T-helper 1 cell treated with Interleukin-12 subunit alpha and Interleukin-12 subunit beta and Interleukin-4 antibody, amounts not matched to agents 30 ng/mL and 1 ng/mL, for 36 hours (primary cell): ENCODE results near the gene HIGD2B. TPM values are rescaled to one million over a fixed set of nuclear protein-coding genes. Genes with fewer than 3 reads are reported as not detected.
"Not testable (repeated sequence)": the region's sequence is repeated elsewhere in the genome, so short reads cannot be mapped to it uniquely, and the experiment has no call there.

Experiments used
- intact Hi-C: fragments of 100-400 bp; cut with micrococcal nuclease; formaldehyde crosslinking; loops from one replicate; pipeline ENCODE4 v1.15.1; 2024
- total RNA-seq: library from RNA; stranded (reverse); gene quantifications from 2 replicates; pipeline ENCODE4 v1.2.3, GENCODE V29; 2022

The HIGD2B gene
- total RNA-seq = 0.20 TPM in 2 replicates

GRCh38 chr15:72685925-72686794 lies at the start of gene HIGD2B, which contains the start of gene BBS4:
Gene HIGD2B, minus strand, starts transcription at chr15:72686182. Its CDS starts 9,808 bp downstream, at chr15:72676374.
Gene BBS4, plus strand, starts transcription at chr15:72686207. Its CDS starts 21 bp downstream, at chr15:72686228.
- intact Hi-C loops = loop anchor here (1.0 to 5.0 kb wide), 11 partner anchors 55 to 946 kb away; partner anchors contain the start of genes ADPGK, CELF6, NPTN and PARP6

GRCh38 chr15:72735111-72735510 lies 49.1 kb upstream of the HIGD2B start:
- intact Hi-C loops = no loop called here

GRCh38 chr15:72733941-72734738 lies 48.2 kb upstream of the HIGD2B start:
- intact Hi-C loops = no loop called here

GRCh38 chr15:72732516-72732915 lies 46.5 kb upstream of the HIGD2B start:
- intact Hi-C loops = no loop called here

GRCh38 chr15:72732086-72732485 lies 46.1 kb upstream of the HIGD2B start:
- intact Hi-C loops = no loop called here

GRCh38 chr15:72728821-72729220 lies 42.8 kb upstream of the HIGD2B start:
- intact Hi-C loops = loop anchor here (10.0 kb wide), 1 partner anchor 976 kb away; no protein-coding TSS in a partner anchor

GRCh38 chr15:72728249-72728648 lies 42.3 kb upstream of the HIGD2B start:
- intact Hi-C loops = loop anchor here (10.0 kb wide), 1 partner anchor 977 kb away; no protein-coding TSS in a partner anchor

GRCh38 chr15:72727154-72727553 lies 41.2 kb upstream of the HIGD2B start:
- intact Hi-C loops = loop anchor here (10.0 kb wide), 1 partner anchor 978 kb away; no protein-coding TSS in a partner anchor

- intact Hi-C loops = loop anchor here (10.0 kb wide), 1 partner anchor 979 kb away; no protein-coding TSS in a partner anchor
These were observed 39.9 kb upstream of the HIGD2B start for GRCh38 chr15:72725851-72726250.

- intact Hi-C loops = loop anchor here (10.0 kb wide), 1 partner anchor 979 kb away; no protein-coding TSS in a partner anchor
These were observed 39.5 kb upstream of the HIGD2B start for GRCh38 chr15:72725446-72725845.

GRCh38 chr15:72724028-72724427 lies 38.0 kb upstream of the HIGD2B start:
- intact Hi-C loops = loop anchor here (5.0 to 10.0 kb wide), 3 partner anchors 163 to 981 kb away; no protein-coding TSS in a partner anchor

GRCh38 chr15:72722071-72722696 lies 36.2 kb upstream of the HIGD2B start:
- intact Hi-C loops = loop anchor here (1.0 to 10.0 kb wide), 12 partner anchors 19 to 983 kb away; partner anchors contain the start of gene ADPGK

- intact Hi-C loops = not testable (repeated sequence)
These were observed 22.7 kb upstream of the HIGD2B start for GRCh38 chr15:72708551-72709303.

GRCh38 chr15:72706266-72706665 lies 20.3 kb upstream of the HIGD2B start:
- intact Hi-C loops = no loop called here

- intact Hi-C loops = no loop called here
These were observed 14.1 kb upstream of the HIGD2B start for GRCh38 chr15:72700076-72700475.

- intact Hi-C loops = no loop called here
These were observed 13.0 kb upstream of the HIGD2B start for GRCh38 chr15:72698938-72699337.

GRCh38 chr15:72690938-72691337 lies 5.0 kb upstream of the HIGD2B start:
- intact Hi-C loops = no loop called here

GRCh38 chr15:72688697-72689096 lies 2.7 kb upstream of the HIGD2B start:
- intact Hi-C loops = loop anchor here (5.0 kb wide), 2 partner anchors 86 to 944 kb away; partner anchors contain the start of gene NPTN

- intact Hi-C loops = loop anchor here (5.0 kb wide), 2 partner anchors 83 to 947 kb away; partner anchors contain the start of gene NPTN
These were observed 569 bp downstream of the HIGD2B start for GRCh38 chr15:72685301-72685924.

- intact Hi-C loops = no loop called here
These were observed 3.2 kb downstream of the HIGD2B start for GRCh38 chr15:72682772-72683171.
